ENCODE results near the gene KCNAB2. TPM values are rescaled to one million over a fixed set of nuclear protein-coding genes. Genes with fewer than 3 reads are reported as not detected.

The KCNAB2 gene
- total RNA-seq, 1 donor from 2014 or later, result 8.8 TPM

- no peak overlapping the region for H3K27ac ChIP-seq
- intact Hi-C loops (cut with DNase I), result no loop called here
- TF ChIP-seq CTCF (IDR thresholded peaks at IDR 0.05) (no peak), POLR2AphosphoS5 (IDR thresholded peaks at IDR 0.05; ENCODE audit: insufficient read depth in 1 of 2, low read depth in 1 of 2) (no peak), POLR2A (IDR thresholded peaks at IDR 0.05) (no peak)
- no peaks in the 10 kb centered on the region for H3K9me3 ChIP-seq
- no peaks in the 10 kb centered on the region for H3K27me3 ChIP-seq
- no peak overlapping the region for H3K4me3 ChIP-seq
- DNase-seq (ENCODE audit: extremely low spot score in 2 of 2), result no peak
- no peaks in the 10 kb centered on the region for H3K36me3 ChIP-seq
- no peaks in the 10 kb centered on the region for H3K4me1 ChIP-seq
These were observed 582 bp upstream of the KCNAB2 start for GRCh38 chr1:6045110-6045502.

- Histone ChIP-seq H3K9me3 (no peaks in the 10 kb centered on the region), H3K27me3 (no peaks in the 10 kb centered on the region), H3K4me3 (no peak overlapping the region), H3K27ac (no peak overlapping the region), H3K4me1 (no peaks in the 10 kb centered on the region), H3K36me3 (no peaks in the 10 kb centered on the region)
- TF ChIP-seq POLR2AphosphoS5 (IDR thresholded peaks at IDR 0.05; ENCODE audit: insufficient read depth in 1 of 2, low read depth in 1 of 2) (no peak), POLR2A (IDR thresholded peaks at IDR 0.05) (no peak), CTCF (IDR thresholded peaks at IDR 0.05) (no peak)
- intact Hi-C loops (cut with DNase I), result no loop called here
- DNase-seq (ENCODE audit: extremely low spot score in 2 of 2), result no peak
These were observed 591 bp downstream of the KCNAB2 start for GRCh38 chr1:6046279-6046678.

- intact Hi-C loops (cut with DNase I), result no loop called here
- Histone ChIP-seq H3K36me3 (no peaks in the 10 kb centered on the region), H3K4me1 (no peaks in the 10 kb centered on the region), H3K27ac (no peak overlapping the region), H3K9me3 (no peaks in the 10 kb centered on the region), H3K27me3 (no peaks in the 10 kb centered on the region), H3K4me3 (no peak overlapping the region)
- no peak for TF ChIP-seq CTCF (IDR thresholded peaks at IDR 0.05)
- no peak for TF ChIP-seq POLR2AphosphoS5 (IDR thresholded peaks at IDR 0.05; ENCODE audit: insufficient read depth in 1 of 2, low read depth in 1 of 2)
- TF ChIP-seq POLR2A (IDR thresholded peaks at IDR 0.05), result no peak
- no peak for DNase-seq (ENCODE audit: extremely low spot score in 2 of 2)
These were observed 2.6 kb downstream of the KCNAB2 start for GRCh38 chr1:6048179-6048867.

- Histone ChIP-seq H3K27ac (no peak overlapping the region), H3K9me3 (no peaks in the 10 kb centered on the region), H3K27me3 (no peaks in the 10 kb centered on the region), H3K36me3 (no peaks in the 10 kb centered on the region), H3K4me3 (no peak overlapping the region), H3K4me1 (no peaks in the 10 kb centered on the region)
- no peak for TF ChIP-seq POLR2A (IDR thresholded peaks at IDR 0.05)
- TF ChIP-seq POLR2AphosphoS5 (IDR thresholded peaks at IDR 0.05; ENCODE audit: insufficient read depth in 1 of 2, low read depth in 1 of 2), result no peak
- no peak for TF ChIP-seq CTCF (IDR thresholded peaks at IDR 0.05)
- intact Hi-C loops (cut with DNase I), result no loop called here
- DNase-seq (ENCODE audit: extremely low spot score in 2 of 2), result no peak
These were observed 3.7 kb downstream of the KCNAB2 start for GRCh38 chr1:6049419-6049818.

- intact Hi-C loops (cut with DNase I), result loop anchor here (5.0 to 10.0 kb wide), 2 partner anchors 191 to 1673 kb away; partner anchors contain the start of gene HES3
These were observed 5.7 kb downstream of the KCNAB2 start for GRCh38 chr1:6051423-6051822.

More at GRCh38 chr1:6051423-6051822, 5.7 kb downstream of the KCNAB2 start:
- H3K9me3 ChIP-seq, result no peaks in the 10 kb centered on the region
- H3K27ac ChIP-seq, result no peak overlapping the region
- no peak for DNase-seq (ENCODE audit: extremely low spot score in 2 of 2)
- TF ChIP-seq CTCF (IDR thresholded peaks at IDR 0.05) (no peak), POLR2AphosphoS5 (IDR thresholded peaks at IDR 0.05; ENCODE audit: insufficient read depth in 1 of 2, low read depth in 1 of 2) (no peak), POLR2A (IDR thresholded peaks at IDR 0.05) (no peak)
- H3K36me3 ChIP-seq, result no peaks in the 10 kb centered on the region
- no peaks in the 10 kb centered on the region for H3K27me3 ChIP-seq
- H3K4me1 ChIP-seq, result no peaks in the 10 kb centered on the region
- H3K4me3 ChIP-seq, result no peak overlapping the region
